ENCODE results near the gene LIM2. TPM values are rescaled to one million over a fixed set of nuclear protein-coding genes. Genes with fewer than 3 reads are reported as not detected.

Gene LIM2
- total RNA-seq, 1 donor from 2014 or later, result not detected

GRCh38 chr19:51365965-51366388 lies 21.8 kb downstream of the LIM2 start, which contains the start of gene ETFB:
ETFB (minus strand) TSS chr19:51366388; CDS start chr19:51366326, 62 bp downstream.
- Histone ChIP-seq H3K27ac (peak within 1 kb of the TSS; percentile 83 to 94), H3K9me3 (no peaks in the 10 kb centered on the region), H3K4me1 (peaks cover 11 to 17% of the 10 kb centered on the region in 2 donors), H3K27me3 (no peaks in the 10 kb centered on the region), H3K36me3 (no peaks in the 10 kb centered on the region), H3K4me3 (peak within 1 kb of the TSS; percentile 79 to 82)
- no peak for TF ChIP-seq CTCF (IDR thresholded peaks at IDR 0.05)
- DNase-seq (ENCODE audit: low spot score in 2 of 2), result no peak
- intact Hi-C loops (cut with DNase I), result loop anchor here (1.0 to 10.0 kb wide), 8 partner anchors 26 to 981 kb away; partner anchors contain the start of genes ASPDH, CTU1, JOSD2 and POLD1

- Histone ChIP-seq H3K27me3 (no peaks in the 10 kb centered on the region), H3K9me3 (no peaks in the 10 kb centered on the region), H3K4me1 (peaks cover 11 to 17% of the 10 kb centered on the region in 2 donors), H3K36me3 (no peaks in the 10 kb centered on the region), H3K27ac (peak overlapping the region; percentile 83 to 94), H3K4me3 (peak overlapping the region; percentile 79 to 82)
- intact Hi-C loops (cut with DNase I), result loop anchor here (5.0 to 10.0 kb wide), 7 partner anchors 229 to 981 kb away; partner anchors contain the start of genes ASPDH, CTU1, JOSD2 and POLD1
- DNase-seq (ENCODE audit: low spot score in 2 of 2), result peak in 1 of 2 donors; percentile 74
- no peak for TF ChIP-seq CTCF (IDR thresholded peaks at IDR 0.05)
These were observed 22.4 kb downstream of the LIM2 start for GRCh38 chr19:51365211-51365964.

- peak overlapping the region in 1 of 2 donors; percentile 83 for H3K27ac ChIP-seq
- DNase-seq (ENCODE audit: low spot score in 2 of 2), result no peak
- TF ChIP-seq CTCF (IDR thresholded peaks at IDR 0.05), result no peak
- H3K36me3 ChIP-seq, result no peaks in the 10 kb centered on the region
- peak overlapping the region in 1 of 2 donors; percentile 82 for H3K4me3 ChIP-seq
- peaks cover 11 to 17% of the 10 kb centered on the region in 2 donors for H3K4me1 ChIP-seq
- no peaks in the 10 kb centered on the region for H3K27me3 ChIP-seq
- H3K9me3 ChIP-seq, result no peaks in the 10 kb centered on the region
- intact Hi-C loops (cut with DNase I), result loop anchor here (5.0 to 10.0 kb wide), 7 partner anchors 230 to 980 kb away; partner anchors contain the start of genes ASPDH, CTU1, JOSD2 and POLD1
These were observed 23.3 kb downstream of the LIM2 start for GRCh38 chr19:51364200-51365106.

- Histone ChIP-seq H3K27me3 (no peaks in the 10 kb centered on the region), H3K4me3 (no peak overlapping the region), H3K4me1 (peaks cover 11 to 13% of the 10 kb centered on the region in 2 donors), H3K27ac (no peak overlapping the region), H3K9me3 (no peaks in the 10 kb centered on the region), H3K36me3 (no peaks in the 10 kb centered on the region)
- TF ChIP-seq CTCF (IDR thresholded peaks at IDR 0.05), result no peak
- intact Hi-C loops (cut with DNase I), result loop anchor here (10.0 kb wide), 6 partner anchors 234 to 976 kb away; partner anchors contain the start of genes ASPDH, CTU1, JOSD2 and POLD1
- no peak for DNase-seq (ENCODE audit: low spot score in 2 of 2)
These were observed 26.5 kb downstream of the LIM2 start for GRCh38 chr19:51361239-51361638.

- H3K27me3 ChIP-seq, result no peaks in the 10 kb centered on the region
- H3K4me3 ChIP-seq, result no peak overlapping the region
- H3K9me3 ChIP-seq, result no peaks in the 10 kb centered on the region
- intact Hi-C loops (cut with DNase I), result no loop called here
- peaks cover 5 to 7% of the 10 kb centered on the region in 2 donors for H3K4me1 ChIP-seq
- H3K27ac ChIP-seq, result no peak overlapping the region
- TF ChIP-seq CTCF (IDR thresholded peaks at IDR 0.05), result no peak
- no peaks in the 10 kb centered on the region for H3K36me3 ChIP-seq
- DNase-seq (ENCODE audit: low spot score in 2 of 2), result no peak
These were observed 28.5 kb downstream of the LIM2 start for GRCh38 chr19:51359294-51359693.
